Breast epithelium (tissue), 4 donors: ENCODE data around the gene AP5M1. TPM values are rescaled to one million over a fixed set of nuclear protein-coding genes. Genes with fewer than 3 reads are reported as not detected.

Source experiments
- DNase-seq, 2 donors: peaks; one replicate each; pipeline ENCODE4 v3.0.0-alpha.2; 2019; ENCODE audit warnings: low spot score in 2 of 2
- H3K27ac ChIP-seq, 2 donors: fragments of 200-600 bp; sonication (generic) in 1 of 2; one replicate each; pipeline ENCODE4 v1.5.1; 2016 to 2019; ENCODE audit warnings: mild to moderate bottlenecking in 1 of 2
- H3K27me3 ChIP-seq, 2 donors: fragments of 200-600 bp; sonication (generic) in 1 of 2; one replicate each; pipeline versions ENCODE4 v1.5.1 to v1.6.0; 2017 to 2019; ENCODE audit warnings: control low read depth in 1 of 2, mild to moderate bottlenecking in 1 of 2
- H3K36me3 ChIP-seq: fragments of 200-600 bp; one replicate; pipeline ENCODE4 v1.5.1; 2019
- H3K4me1 ChIP-seq, 2 donors: fragments of 200-600 bp; sonication (generic); one replicate each; pipeline ENCODE4 v1.5.1; 2016 to 2019; ENCODE audit warnings: control low read depth in 1 of 2
- H3K4me3 ChIP-seq, 3 donors: fragments of 200-600 bp; sonication (generic); 1 replicate in 2 of 3; 2 replicates in 1 of 3; pipeline ENCODE4 v1.5.1; 2016 to 2019; ENCODE audit warnings: mild to moderate bottlenecking in 3 of 3, moderate library complexity in 2 of 3
- H3K9me3 ChIP-seq, 2 donors: fragments of 200-600 bp; sonication (generic) in 1 of 2; one replicate each; pipeline ENCODE4 v1.5.1; 2016 to 2019; ENCODE audit warnings: control low read depth in 1 of 2
- POLR2A ChIP-seq: fragments of 450-650 bp; IDR thresholded peaks from one replicate; pipeline ENCODE4 v1.6.1; 2016; ENCODE audit warnings: antibody characterized with exemption, mild to moderate bottlenecking, moderate library complexity
- POLR2AphosphoS5 ChIP-seq, 3 donors: sonication (generic); formaldehyde crosslinking; IDR thresholded peaks; one replicate each; pipeline ENCODE4 v1.6.1; 2017; ENCODE audit warnings: antibody characterized with exemption in 3 of 3
- intact Hi-C: fragments of 100-400 bp; cut with DNase I; formaldehyde crosslinking; loops from one replicate; pipeline ENCODE4 v1.15.1; 2023; ENCODE audit warnings: low total_unique reads
- total RNA-seq, 3 donors: library from RNA; depleted of rRNA; stranded (reverse); fragments of >200 nt; gene quantifications; one replicate each; pipeline ENCODE4 v1.1.0, GENCODE V29; 2016
- TF ChIP-seq, protein P1 (sequence below), 3 donors: fragments of 450-650 bp; IDR thresholded peaks; one replicate each; pipeline ENCODE4 v1.5.1; 2016 to 2017; ENCODE audit warnings: antibody characterized with exemption in 3 of 3, mild to moderate bottlenecking in 3 of 3, moderate library complexity in 3 of 3

AP5M1 gene
- total RNA-seq, 3 donors from 2014 or later, result 24.6 to 33.5 (median 25.6) TPM

DNA sequence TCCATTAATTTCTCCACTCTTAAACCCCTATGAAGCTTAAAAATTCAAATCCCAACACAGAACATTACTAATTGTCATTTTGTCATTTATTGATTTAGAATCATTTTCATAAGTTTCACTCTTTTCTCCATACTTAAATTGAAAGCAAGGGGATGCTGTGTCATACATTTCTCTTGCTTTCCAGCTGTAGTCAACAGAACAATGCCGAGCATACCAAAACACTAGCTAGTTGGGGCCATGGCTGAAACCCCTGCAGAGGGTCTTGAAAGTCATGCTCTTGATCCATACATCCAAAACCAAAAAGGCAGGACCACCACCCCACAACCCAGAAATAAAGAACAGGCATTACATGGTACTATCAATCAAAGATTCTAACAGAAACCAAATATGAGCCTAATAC is 9.1 kb upstream of the AP5M1 start:
- no peak for DNase-seq
- no peaks in the 10 kb centered on the region for H3K9me3 ChIP-seq
- no peak overlapping the region for H3K4me3 ChIP-seq
- intact Hi-C loops, result no loop called here
- no peaks in the 10 kb centered on the region for H3K27me3 ChIP-seq
- H3K36me3 ChIP-seq, result no peaks in the 10 kb centered on the region
- TF ChIP-seq POLR2A, result no peak
- TF ChIP-seq POLR2AphosphoS5 (IDR thresholded peaks at IDR 0.05), result no peak
- TF ChIP-seq, protein P1, sequence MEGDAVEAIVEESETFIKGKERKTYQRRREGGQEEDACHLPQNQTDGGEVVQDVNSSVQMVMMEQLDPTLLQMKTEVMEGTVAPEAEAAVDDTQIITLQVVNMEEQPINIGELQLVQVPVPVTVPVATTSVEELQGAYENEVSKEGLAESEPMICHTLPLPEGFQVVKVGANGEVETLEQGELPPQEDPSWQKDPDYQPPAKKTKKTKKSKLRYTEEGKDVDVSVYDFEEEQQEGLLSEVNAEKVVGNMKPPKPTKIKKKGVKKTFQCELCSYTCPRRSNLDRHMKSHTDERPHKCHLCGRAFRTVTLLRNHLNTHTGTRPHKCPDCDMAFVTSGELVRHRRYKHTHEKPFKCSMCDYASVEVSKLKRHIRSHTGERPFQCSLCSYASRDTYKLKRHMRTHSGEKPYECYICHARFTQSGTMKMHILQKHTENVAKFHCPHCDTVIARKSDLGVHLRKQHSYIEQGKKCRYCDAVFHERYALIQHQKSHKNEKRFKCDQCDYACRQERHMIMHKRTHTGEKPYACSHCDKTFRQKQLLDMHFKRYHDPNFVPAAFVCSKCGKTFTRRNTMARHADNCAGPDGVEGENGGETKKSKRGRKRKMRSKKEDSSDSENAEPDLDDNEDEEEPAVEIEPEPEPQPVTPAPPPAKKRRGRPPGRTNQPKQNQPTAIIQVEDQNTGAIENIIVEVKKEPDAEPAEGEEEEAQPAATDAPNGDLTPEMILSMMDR (IDR thresholded peaks at IDR 0.05), result no peak
- no peak overlapping the region for H3K27ac ChIP-seq
- no peaks in the 10 kb centered on the region for H3K4me1 ChIP-seq

DNA sequence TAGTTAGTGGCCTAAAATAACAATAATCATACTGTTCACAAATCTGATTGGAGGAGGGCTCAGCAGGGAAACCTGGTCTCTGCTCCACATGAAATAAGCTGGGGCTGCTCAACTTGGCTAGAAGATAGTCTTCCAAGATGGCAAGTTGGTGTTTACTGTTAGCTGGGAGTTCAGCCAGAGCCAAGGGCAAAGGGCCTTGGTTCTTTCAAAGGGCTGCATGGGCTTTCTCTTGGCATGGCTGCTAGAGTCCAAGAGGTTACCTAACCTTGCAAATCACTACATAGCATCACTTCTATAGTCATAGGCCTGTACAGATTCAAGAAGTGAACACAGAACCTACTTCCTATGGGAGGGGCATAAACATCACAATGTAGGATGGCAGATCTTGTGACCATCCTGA is 7.2 kb upstream of the AP5M1 start:
- H3K4me1 ChIP-seq, result no peaks in the 10 kb centered on the region
- intact Hi-C loops, result no loop called here

DNA sequence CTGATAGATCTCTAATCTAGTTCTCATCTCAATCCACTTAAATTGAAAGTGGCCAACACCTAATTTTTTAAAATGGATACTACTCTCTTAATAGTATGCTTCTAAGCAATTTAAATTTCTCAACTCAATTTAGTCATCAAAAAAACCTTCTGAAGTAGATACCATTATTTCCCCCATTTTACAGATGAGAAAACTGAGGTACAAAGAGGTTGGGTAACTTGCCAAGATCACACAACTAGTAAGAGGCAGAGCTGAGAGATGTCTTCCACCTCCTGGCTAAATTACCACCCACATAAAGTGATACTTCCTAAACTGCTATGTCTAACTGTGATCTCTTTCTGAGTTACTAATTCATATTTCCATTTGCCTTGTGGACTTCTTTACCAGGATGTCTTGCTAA is 6.7 kb upstream of the AP5M1 start:
- Histone ChIP-seq H3K27me3 (no peaks in the 10 kb centered on the region), H3K4me1 (no peaks in the 10 kb centered on the region), H3K9me3 (no peaks in the 10 kb centered on the region), H3K4me3 (no peak overlapping the region), H3K27ac (no peak overlapping the region), H3K36me3 (no peaks in the 10 kb centered on the region)
- intact Hi-C loops, result no loop called here
- DNase-seq, result no peak
- no peak for TF ChIP-seq POLR2AphosphoS5 (IDR thresholded peaks at IDR 0.05)
- no peak for TF ChIP-seq POLR2A
- TF ChIP-seq, protein P1 (IDR thresholded peaks at IDR 0.05), result no peak

More for the DNA sequence above, 7.2 kb upstream of the AP5M1 start:
- no peaks in the 10 kb centered on the region for H3K36me3 ChIP-seq
- H3K27ac ChIP-seq, result no peak overlapping the region
- TF ChIP-seq, protein P1 (IDR thresholded peaks at IDR 0.05), result no peak
- no peak for TF ChIP-seq POLR2A
- TF ChIP-seq POLR2AphosphoS5 (IDR thresholded peaks at IDR 0.05), result no peak
- H3K27me3 ChIP-seq, result no peaks in the 10 kb centered on the region
- H3K4me3 ChIP-seq, result no peak overlapping the region
- H3K9me3 ChIP-seq, result no peaks in the 10 kb centered on the region
- DNase-seq, result no peak

DNA sequence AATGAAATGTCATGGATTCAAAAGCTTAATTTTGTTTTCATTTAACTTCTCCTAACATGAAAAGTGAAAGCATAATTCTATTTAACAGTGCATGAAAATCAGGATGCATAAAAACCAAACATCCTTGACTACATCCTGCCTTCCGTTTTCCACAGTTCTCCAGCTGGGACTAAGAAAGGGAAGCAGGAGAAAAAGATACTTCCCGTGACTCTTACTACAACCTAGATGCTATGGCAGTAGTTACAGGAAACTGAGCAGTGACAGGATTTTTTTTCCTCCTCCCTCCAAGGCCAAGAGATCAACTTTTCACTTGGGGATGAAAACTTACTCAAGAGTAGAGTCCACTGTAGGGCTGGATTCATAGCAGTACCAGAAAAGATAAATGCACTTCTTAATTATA is 2.7 kb upstream of the AP5M1 start:
- no peak overlapping the region for H3K27ac ChIP-seq
- H3K4me1 ChIP-seq, result no peaks in the 10 kb centered on the region

DNA sequence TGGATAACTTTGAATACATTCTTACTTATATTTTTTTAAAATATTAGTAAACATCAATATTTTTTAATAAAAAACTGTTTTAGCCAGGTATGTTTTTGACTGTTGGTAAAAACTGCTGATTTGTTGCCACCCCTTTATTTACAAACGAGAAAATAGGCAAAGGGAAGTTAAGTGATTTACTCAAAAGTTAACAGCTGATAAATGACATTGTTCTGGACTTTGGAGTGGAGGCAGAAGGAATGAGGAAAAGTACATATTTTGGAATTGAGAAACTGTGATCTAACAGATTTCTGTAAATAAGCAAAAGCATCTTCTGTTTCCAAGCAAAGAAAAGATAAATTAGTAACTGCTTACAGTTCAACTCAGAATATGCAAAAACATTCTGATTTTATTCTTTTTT is 4.5 kb downstream of the AP5M1 start:
- Histone ChIP-seq H3K4me1 (no peaks in the 10 kb centered on the region), H3K27ac (no peak overlapping the region), H3K9me3 (no peaks in the 10 kb centered on the region), H3K4me3 (no peak overlapping the region), H3K36me3 (no peaks in the 10 kb centered on the region), H3K27me3 (no peaks in the 10 kb centered on the region)
- TF ChIP-seq, protein P1 (IDR thresholded peaks at IDR 0.05), result no peak
- TF ChIP-seq POLR2A, result no peak
- TF ChIP-seq POLR2AphosphoS5 (IDR thresholded peaks at IDR 0.05), result no peak
- no peak for DNase-seq
- intact Hi-C loops, result no loop called here

More for the DNA sequence above, 2.7 kb upstream of the AP5M1 start:
- Histone ChIP-seq H3K27me3 (no peaks in the 10 kb centered on the region), H3K9me3 (no peaks in the 10 kb centered on the region), H3K36me3 (no peaks in the 10 kb centered on the region), H3K4me3 (no peak overlapping the region)
- intact Hi-C loops, result no loop called here
- TF ChIP-seq POLR2A, result no peak
- no peak for TF ChIP-seq POLR2AphosphoS5 (IDR thresholded peaks at IDR 0.05)
- TF ChIP-seq, protein P1 (IDR thresholded peaks at IDR 0.05), result no peak
- DNase-seq, result no peak
